Skeletal muscle satellite cell (primary cell): ENCODE data around the gene ARGLU1.
A peak's percentile ranks its signal among the peaks of the same experiment; 100 is the strongest.

Experiments
- H3K27me3 ChIP-seq: 2 replicates; pipeline ENCODE4 v1.7.0; 2013; ENCODE audit warnings: low read length; ENCODE audit not compliant: control insufficient read depth, insufficient read depth
- H3K36me3 ChIP-seq: 2 replicates; pipeline ENCODE4 v1.7.0; 2013; ENCODE audit warnings: mild to moderate bottlenecking, control low read depth, low read length; ENCODE audit not compliant: insufficient read depth
- H3K4me1 ChIP-seq: 2 replicates; pipeline ENCODE4 v1.7.0; 2013; ENCODE audit warnings: low read length; ENCODE audit not compliant: control insufficient read depth, insufficient read depth
- H3K4me2 ChIP-seq: 2 replicates; pipeline ENCODE4 v1.7.0; 2013; ENCODE audit warnings: mild to moderate bottlenecking, low read length
- H3K4me3 ChIP-seq: 2 replicates; pipeline ENCODE4 v1.7.0; 2013; ENCODE audit warnings: low read length
- H3K9ac ChIP-seq: 2 replicates; pipeline ENCODE4 v1.7.0; 2013; ENCODE audit warnings: mild to moderate bottlenecking, low read depth, low read length, moderate library complexity
- H3K9me3 ChIP-seq: replicated peaks from 2 replicates; pipeline ENCODE4 v1.7.0; 2013; ENCODE audit warnings: mild to moderate bottlenecking, control low read depth, low read length

Gene ARGLU1

DNA sequence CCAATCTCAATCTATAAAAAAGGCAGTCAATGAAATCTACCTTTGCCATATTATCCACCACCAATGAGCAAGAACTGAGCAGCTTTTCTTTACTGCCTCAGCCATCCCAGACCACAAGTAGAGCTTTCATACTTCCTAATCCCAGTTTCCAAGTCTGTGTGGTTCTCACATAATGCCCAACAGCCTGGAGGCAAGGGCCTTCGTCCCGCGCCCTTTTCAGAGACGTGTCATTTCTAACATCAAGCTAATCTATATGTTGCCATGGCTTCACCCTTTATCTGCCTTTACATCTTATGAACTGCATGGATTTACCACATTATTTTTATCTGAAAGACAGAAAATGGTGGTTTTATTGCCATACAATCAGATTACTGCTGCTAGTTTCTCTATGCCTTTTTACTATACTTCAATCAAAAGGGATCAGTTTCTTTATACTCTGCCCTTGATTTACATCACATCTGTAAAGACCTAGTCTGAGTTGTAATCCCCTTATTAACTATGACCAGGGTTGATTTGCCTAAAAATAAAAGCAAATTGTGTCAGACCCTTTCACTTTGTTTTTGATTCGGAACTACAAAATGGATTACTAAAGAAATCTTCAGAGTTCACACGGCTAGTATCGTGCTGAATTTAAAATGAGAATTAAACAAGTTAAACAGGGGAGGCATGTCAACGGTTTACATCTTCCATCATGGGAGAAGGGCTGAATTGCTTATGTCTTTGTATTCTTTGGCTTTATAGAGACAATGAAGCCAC lies 38.3 kb downstream of the ARGLU1 start:
- H3K9ac ChIP-seq, result no peak overlapping the region
- H3K4me2 ChIP-seq, result peak overlapping the region; percentile 88
- H3K4me1 ChIP-seq, result peaks cover 11% of the 10 kb centered on the region
- no peaks in the 10 kb centered on the region for H3K27me3 ChIP-seq
- no peaks in the 10 kb centered on the region for H3K9me3 ChIP-seq
- H3K4me3 ChIP-seq, result no peak overlapping the region
- no peaks in the 10 kb centered on the region for H3K36me3 ChIP-seq

DNA sequence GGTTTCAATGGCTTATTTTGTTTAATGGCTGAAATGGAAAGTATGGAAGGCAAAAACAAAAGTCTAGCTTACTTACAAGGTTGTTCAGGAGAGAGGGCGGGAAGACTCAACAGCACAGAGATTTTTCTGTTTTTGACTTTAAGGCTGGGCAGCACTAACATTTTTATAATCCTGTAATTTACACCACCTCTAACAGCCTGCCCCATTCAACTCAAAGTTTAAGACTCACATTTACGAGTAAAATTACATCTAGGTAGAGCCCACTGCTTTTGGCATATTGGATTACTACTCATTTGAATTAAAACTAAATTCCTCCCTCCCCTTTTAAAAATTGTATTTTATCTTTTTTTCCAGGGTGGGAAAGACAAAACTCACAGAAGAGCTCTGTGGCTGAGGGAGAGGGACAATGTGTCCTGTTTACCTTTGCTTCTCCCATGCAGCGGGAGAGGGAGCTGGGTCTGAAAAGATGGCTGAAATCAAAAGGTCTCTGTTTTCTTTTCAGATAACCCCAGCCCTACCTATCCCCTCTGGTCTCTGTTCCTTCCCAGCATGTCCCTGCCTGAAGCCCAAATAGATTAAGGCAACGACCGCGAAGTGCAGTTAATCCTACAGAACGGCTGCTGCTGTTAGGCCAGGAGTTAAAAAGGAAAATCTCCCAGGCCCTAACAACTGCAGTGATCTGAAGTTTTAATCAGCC lies 39.1 kb downstream of the ARGLU1 start:
- Histone ChIP-seq H3K9me3 (no peaks in the 10 kb centered on the region), H3K4me1 (peaks cover 11% of the 10 kb centered on the region), H3K27me3 (no peaks in the 10 kb centered on the region), H3K36me3 (no peaks in the 10 kb centered on the region), H3K9ac (no peak overlapping the region), H3K4me3 (no peak overlapping the region), H3K4me2 (no peak overlapping the region)

DNA sequence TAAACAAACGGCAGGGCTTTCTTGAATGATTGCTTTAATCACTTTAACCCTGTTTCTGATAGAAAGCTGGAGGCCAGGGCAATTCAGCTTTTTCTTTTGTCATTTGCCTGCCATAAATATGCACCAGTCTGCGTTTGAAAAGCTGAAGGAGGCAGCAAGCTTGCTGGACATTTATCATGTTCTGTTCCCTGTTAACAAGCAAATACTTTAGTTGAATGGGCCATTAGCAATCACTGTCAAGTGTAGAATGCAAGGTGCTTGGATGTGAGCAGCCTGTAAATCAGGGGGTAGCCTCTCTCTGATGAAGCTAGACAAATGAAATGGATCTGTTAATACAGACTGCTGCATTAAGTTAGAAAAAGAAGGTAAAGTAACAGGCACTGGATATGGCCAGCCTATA lies 40.1 kb downstream of the ARGLU1 start:
- Histone ChIP-seq H3K36me3 (no peaks in the 10 kb centered on the region), H3K4me3 (no peak overlapping the region), H3K9me3 (no peaks in the 10 kb centered on the region), H3K4me1 (peaks cover 18% of the 10 kb centered on the region), H3K27me3 (no peaks in the 10 kb centered on the region), H3K9ac (no peak overlapping the region), H3K4me2 (no peak overlapping the region)

DNA sequence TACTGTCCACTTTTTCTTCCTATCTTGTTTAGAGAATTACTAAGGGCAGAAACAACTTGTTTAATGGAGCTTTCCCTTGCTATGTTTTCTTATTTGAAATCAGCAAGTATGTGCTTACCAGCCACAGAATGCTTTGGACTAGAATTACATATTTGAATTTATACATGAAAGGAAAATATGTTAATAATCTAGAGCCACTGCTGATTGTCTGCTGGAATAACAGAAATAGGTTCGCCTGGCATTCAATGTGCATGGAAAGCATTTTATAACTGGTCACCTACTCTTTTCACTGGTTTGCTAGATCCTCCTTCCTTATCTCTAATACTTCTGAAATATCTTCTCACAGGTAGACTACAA lies 40.5 kb downstream of the ARGLU1 start:
- H3K4me1 ChIP-seq, result peaks cover 19% of the 10 kb centered on the region
- H3K27me3 ChIP-seq, result no peaks in the 10 kb centered on the region
- H3K9me3 ChIP-seq, result no peaks in the 10 kb centered on the region
- no peak overlapping the region for H3K9ac ChIP-seq
- H3K4me3 ChIP-seq, result no peak overlapping the region
- H3K4me2 ChIP-seq, result no peak overlapping the region
- H3K36me3 ChIP-seq, result no peaks in the 10 kb centered on the region

DNA sequence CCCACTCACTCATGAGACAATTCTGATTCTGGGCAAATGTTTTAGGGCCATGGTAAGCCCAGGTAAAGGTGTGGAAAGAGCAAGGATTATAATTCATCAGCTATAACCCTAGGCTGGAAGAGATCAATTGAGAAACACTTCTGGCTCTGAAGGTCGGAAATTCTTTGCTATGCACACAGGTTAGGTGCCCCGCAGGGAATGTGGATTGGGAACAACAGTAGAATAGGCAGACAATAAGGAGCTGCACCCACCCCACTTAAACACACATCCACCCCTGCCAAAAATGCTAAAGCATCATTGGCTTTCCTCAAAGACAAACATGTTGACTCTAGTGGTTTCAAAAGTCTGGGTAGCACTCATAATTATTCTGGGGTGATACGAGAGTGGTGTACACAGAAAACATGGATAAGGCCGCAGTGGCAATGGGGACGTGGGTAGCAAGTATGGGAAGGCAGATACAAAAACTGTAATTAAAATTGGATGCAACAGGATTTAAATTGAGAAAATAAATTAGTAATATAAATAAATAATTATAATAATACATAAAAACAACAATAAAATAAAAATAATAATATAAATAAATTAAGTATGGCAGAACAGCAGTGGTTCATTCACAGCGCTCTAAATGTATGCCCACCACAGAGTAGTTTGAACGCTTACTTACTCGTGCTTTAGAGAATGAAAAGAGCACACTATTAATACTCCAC lies 41.0 kb downstream of the ARGLU1 start:
- Histone ChIP-seq H3K4me2 (no peak overlapping the region), H3K27me3 (no peaks in the 10 kb centered on the region), H3K9me3 (no peaks in the 10 kb centered on the region), H3K4me1 (peaks cover 19% of the 10 kb centered on the region), H3K9ac (no peak overlapping the region), H3K4me3 (no peak overlapping the region), H3K36me3 (no peaks in the 10 kb centered on the region)

DNA sequence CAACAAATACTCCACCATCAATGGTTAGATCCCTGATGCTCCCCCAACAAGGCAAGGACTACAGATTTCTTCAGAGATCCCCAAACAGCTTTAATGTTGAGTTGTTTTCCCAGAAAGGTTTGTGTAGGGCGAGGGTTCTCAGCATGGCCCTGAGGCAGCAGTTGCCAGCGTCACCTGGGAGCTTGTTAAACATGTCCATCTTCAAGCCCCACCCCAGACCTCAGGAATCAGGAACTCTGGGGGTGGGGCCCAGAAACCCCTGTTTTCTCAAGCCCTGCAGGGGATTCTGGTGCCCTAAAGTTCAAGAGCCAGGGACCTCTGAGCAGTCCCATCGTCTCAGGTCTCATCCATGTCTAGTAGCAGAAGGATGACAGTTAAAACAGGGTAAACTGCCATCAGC lies 42.1 kb downstream of the ARGLU1 start:
- H3K27me3 ChIP-seq, result no peaks in the 10 kb centered on the region

DNA sequence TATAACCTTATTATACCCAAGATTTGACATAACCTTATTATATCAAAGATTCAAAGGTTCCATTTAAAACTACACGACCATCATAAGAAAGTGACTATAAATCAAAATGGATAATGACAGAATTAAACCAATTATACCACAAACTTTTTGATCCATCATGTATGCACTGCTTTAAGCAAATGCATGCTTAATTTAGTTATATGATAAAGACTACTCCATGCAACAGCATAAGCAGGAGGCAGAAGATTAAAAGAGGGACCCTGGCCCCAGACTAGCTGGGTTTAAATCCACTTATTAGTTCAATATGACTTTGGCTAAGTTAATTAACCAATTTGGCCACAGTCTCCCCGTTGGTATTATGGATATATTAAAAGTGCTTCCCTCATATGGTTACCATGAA lies 43.8 kb downstream of the ARGLU1 start:
- Histone ChIP-seq H3K9ac (no peak overlapping the region), H3K4me1 (peaks cover 8% of the 10 kb centered on the region), H3K27me3 (no peaks in the 10 kb centered on the region), H3K9me3 (no peaks in the 10 kb centered on the region), H3K4me2 (no peak overlapping the region), H3K36me3 (peaks cover 10% of the 10 kb centered on the region), H3K4me3 (no peak overlapping the region)

More for the DNA sequence above, 42.1 kb downstream of the ARGLU1 start:
- Histone ChIP-seq H3K4me3 (no peak overlapping the region), H3K4me1 (peaks cover 10% of the 10 kb centered on the region), H3K36me3 (peaks cover 1% of the 10 kb centered on the region), H3K9ac (no peak overlapping the region), H3K4me2 (no peak overlapping the region), H3K9me3 (no peaks in the 10 kb centered on the region)

DNA sequence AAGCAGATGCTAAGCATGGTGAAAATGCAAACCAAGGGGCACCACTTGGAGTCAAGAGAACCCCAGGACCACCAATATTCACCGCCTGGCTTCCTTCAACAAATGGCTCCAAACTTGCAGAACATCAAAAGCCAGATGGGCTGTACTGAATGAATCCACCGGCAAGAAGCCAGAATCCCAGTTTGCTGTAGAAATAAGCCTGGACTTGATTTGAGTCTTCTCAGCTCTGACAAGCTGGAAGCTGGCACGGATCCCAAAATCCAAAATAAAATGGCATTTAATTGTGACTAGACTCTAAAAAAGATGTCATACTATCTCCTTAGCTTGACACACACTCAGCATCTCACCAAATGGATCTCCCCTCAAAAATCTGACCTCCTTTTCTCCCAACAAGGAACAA lies 44.4 kb downstream of the ARGLU1 start:
- Histone ChIP-seq H3K4me3 (no peak overlapping the region), H3K4me1 (peaks cover 8% of the 10 kb centered on the region), H3K27me3 (no peaks in the 10 kb centered on the region), H3K9me3 (no peaks in the 10 kb centered on the region), H3K4me2 (no peak overlapping the region), H3K36me3 (peaks cover 14% of the 10 kb centered on the region), H3K9ac (no peak overlapping the region)

DNA sequence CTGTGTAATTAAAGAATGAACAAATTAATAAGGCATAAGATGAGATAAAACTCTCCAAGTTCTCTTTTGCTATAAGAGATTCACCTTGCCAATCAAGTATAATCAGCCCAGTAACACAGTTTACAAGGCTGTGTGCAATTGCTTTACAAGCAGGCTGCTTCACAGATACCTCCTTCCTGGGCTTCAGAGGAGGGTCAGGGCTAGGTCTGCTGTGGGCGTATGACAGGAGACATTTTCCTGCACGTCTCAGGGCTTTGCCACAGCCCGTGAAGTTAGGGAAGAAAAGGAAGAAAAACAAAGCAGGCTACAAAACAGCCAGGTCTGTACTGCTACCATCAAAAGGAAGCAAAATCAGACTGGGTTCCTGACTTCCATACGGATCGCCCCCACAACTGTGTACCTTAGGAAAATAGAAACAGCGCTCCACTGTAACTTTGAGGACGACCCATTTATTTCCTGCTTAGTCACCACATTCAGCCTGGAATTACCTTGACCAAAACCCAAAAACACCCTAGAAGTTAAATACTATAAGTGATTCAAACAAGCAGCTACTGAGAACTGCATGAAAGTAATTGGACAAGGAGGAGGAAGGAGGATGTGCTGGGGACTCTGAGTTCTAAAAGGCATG lies 44.9 kb downstream of the ARGLU1 start:
- Histone ChIP-seq H3K4me3 (no peak overlapping the region), H3K4me2 (no peak overlapping the region), H3K9ac (no peak overlapping the region), H3K9me3 (no peaks in the 10 kb centered on the region), H3K27me3 (no peaks in the 10 kb centered on the region), H3K36me3 (peaks cover 18% of the 10 kb centered on the region), H3K4me1 (peaks cover 8% of the 10 kb centered on the region)

DNA sequence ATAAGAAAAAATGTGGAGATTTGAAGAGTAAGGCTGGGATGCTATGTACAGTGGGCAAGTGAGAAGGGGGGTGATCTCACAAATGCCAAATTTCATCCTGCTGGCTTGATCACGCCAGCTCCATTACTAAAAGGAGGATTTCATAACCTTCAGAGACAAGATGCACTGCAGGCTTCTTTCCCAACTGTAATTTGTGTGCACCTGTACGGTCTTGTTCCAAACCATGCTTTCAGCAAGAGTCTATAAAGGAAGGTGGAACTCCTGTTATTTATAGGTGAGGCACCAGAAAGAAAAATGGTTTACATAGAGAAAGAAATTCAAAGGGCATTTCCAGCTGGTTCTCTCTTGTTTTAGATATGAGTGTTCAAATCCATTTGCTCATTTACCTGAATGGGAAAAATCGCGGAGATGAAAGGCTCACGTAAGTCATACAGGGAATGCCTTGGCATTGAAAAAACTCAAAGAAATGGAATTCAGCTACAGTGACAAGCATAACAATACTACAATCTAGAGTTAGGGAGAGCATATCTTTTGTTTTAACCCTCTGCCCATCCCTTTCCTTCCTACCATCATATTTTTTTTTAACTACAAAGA lies 45.7 kb downstream of the ARGLU1 start:
- H3K4me3 ChIP-seq, result no peak overlapping the region
- H3K27me3 ChIP-seq, result no peaks in the 10 kb centered on the region
- no peaks in the 10 kb centered on the region for H3K9me3 ChIP-seq
- peaks cover 8% of the 10 kb centered on the region for H3K4me1 ChIP-seq
- H3K9ac ChIP-seq, result no peak overlapping the region
- H3K36me3 ChIP-seq, result peaks cover 18% of the 10 kb centered on the region
- no peak overlapping the region for H3K4me2 ChIP-seq
